Uterus (tissue), 2 donors: Measurements from ENCODE around the gene HAX1.

Experiments used
- CTCF ChIP-seq, 4 experiments: fragments of 200-600 bp in 2 of 4; fragments of 450-650 bp in 2 of 4; sonication (generic) in 2 of 4; IDR thresholded peaks; one replicate each; pipeline ENCODE4 v1.5.1; 2016 to 2019; ENCODE audit warnings: antibody characterized with exemption in 4 of 4, mild to moderate bottlenecking in 2 of 4, moderate library complexity in 1 of 4
- POLR2A ChIP-seq, 2 donors: fragments of 450-650 bp; IDR thresholded peaks; one replicate each; pipeline ENCODE4 v1.6.1; 2016; ENCODE audit warnings: antibody characterized with exemption in 2 of 2, mild to moderate bottlenecking in 1 of 2, moderate library complexity in 1 of 2

DNA sequence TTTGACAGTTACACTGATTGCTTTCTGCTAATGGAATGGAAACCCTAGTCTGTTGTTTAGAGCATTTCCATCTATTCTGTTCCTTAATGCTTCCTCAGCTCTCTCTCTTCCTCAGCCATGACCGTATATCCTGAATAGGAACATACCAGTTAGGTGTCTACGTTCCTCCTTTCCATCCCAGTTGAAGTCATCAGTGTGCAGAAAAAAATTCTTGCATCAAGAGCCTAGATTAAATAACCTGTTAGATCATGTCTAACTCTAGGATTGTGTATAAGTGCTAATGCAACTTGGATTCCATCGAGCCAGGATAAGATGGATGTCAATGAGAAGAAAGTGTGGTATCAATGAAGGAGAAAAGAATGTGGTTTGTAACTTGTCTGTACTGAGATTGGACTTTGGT lies 32.9 kb upstream of the HAX1 start:
- TF ChIP-seq CTCF (IDR thresholded peaks at IDR 0.05): no peak
- no peak for TF ChIP-seq POLR2A (IDR thresholded peaks at IDR 0.05)
